Peyer's patch (tissue), 4 donors: ENCODE measurements around the gene KCP. TPM values are rescaled to one million over a fixed set of nuclear protein-coding genes. Genes with fewer than 3 reads are reported as not detected.

Experiments used
- DNase-seq, 3 donors: peaks; one replicate each; pipeline ENCODE4 v3.0.0-alpha.2; 2017 to 2019
- H3K27ac ChIP-seq, 4 donors: fragments of 200-600 bp; sonication (generic); one replicate each; pipeline ENCODE4 v1.5.1; 2016 to 2019
- H3K27me3 ChIP-seq, 2 donors: fragments of 200-600 bp; sonication (generic); one replicate each; pipeline ENCODE4 v1.5.1; 2019
- H3K36me3 ChIP-seq, 3 donors: fragments of 200-600 bp; sonication (generic); one replicate each; pipeline ENCODE4 v1.5.1; 2016 to 2019
- H3K4me1 ChIP-seq, 4 donors: fragments of 200-600 bp; sonication (generic); one replicate each; pipeline ENCODE4 v1.5.1; 2016 to 2019
- H3K4me3 ChIP-seq, 4 donors: fragments of 200-600 bp; sonication (generic); 1 replicate in 3 of 4; 2 replicates in 1 of 4; pipeline ENCODE4 v1.5.1; 2016 to 2019; ENCODE audit warnings: mild to moderate bottlenecking in 1 of 4
- H3K9me3 ChIP-seq, 4 donors: fragments of 200-600 bp; sonication (generic); one replicate each; pipeline ENCODE4 v1.5.1; 2016 to 2019; ENCODE audit warnings: mild to moderate bottlenecking in 1 of 4
- CTCF ChIP-seq, 6 experiments: fragments of 450-650 bp in 4 of 6; fragments of 200-600 bp in 2 of 6; sonication (generic) in 1 of 6; IDR thresholded peaks; one replicate each; pipeline ENCODE4 v1.5.1; 2017 to 2019; ENCODE audit warnings: antibody characterized with exemption in 6 of 6, mild to moderate bottlenecking in 3 of 6, moderate library complexity in 1 of 6
- POLR2A ChIP-seq, 2 donors: fragments of 450-650 bp; IDR thresholded peaks; one replicate each; pipeline ENCODE4 v1.5.1; 2017; ENCODE audit warnings: antibody characterized with exemption in 2 of 2, mild to moderate bottlenecking in 2 of 2, moderate library complexity in 2 of 2
- total RNA-seq, 4 donors: library from RNA; depleted of rRNA; stranded (reverse); fragments of >200 nt; gene quantifications; one replicate each; pipeline ENCODE4 v1.1.0, GENCODE V29; 2016

KCP gene
- total RNA-seq, 4 donors from 2014 or later = 3.3 to 14.1 (median 6.7) TPM

- H3K4me1 ChIP-seq = peaks cover 0 to 23% (median 17%) of the 10 kb centered on the region in 4 donors
- H3K27me3 ChIP-seq = peaks cover 0 to 8% of the 10 kb centered on the region in 2 donors
- H3K4me3 ChIP-seq = no peak overlapping the region
- no peaks in the 10 kb centered on the region for H3K36me3 ChIP-seq
- H3K27ac ChIP-seq = no peak overlapping the region
- no peaks in the 10 kb centered on the region for H3K9me3 ChIP-seq
- no peak for DNase-seq
- TF ChIP-seq CTCF (IDR thresholded peaks at IDR 0.05) (no peak), POLR2A (IDR thresholded peaks at IDR 0.05) (no peak)
Observed at GRCh38 chr7:128826916-128827247, 83.6 kb downstream of the KCP start.

Other genes with a start within 250 kb of the KCP start
- gene GARIN1A, start 238.4 kb downstream of the KCP start, total RNA-seq = 1 to 10 TPM in 3 of 4 donors, under 1 TPM in 1; 0.18 to 8.3 (median 3.5) TPM
- 10 to 100 TPM; 21.6 to 42.1 (median 27.6) TPM for gene CALU, start 171.3 kb downstream of the KCP start, total RNA-seq
- not detected for gene OPN1SW, start 134.9 kb downstream of the KCP start, total RNA-seq
- gene CCDC136, start 118.7 kb downstream of the KCP start, total RNA-seq = 10 to 100 TPM in 2 of 4 donors, 1 to 10 TPM in 1, under 1 TPM in 1; 0.35 to 35.5 (median 6.1) TPM
- gene FLNC, start 80.3 kb downstream of the KCP start, total RNA-seq = 10 to 100 TPM in 1 of 4 donors, 1 to 10 TPM in 3; 4.2 to 23.1 (median 6.5) TPM
- 10 to 100 TPM; 71.3 to 88.3 (median 84.6) TPM for gene ATP6V1F, start 47.9 kb downstream of the KCP start, total RNA-seq
- 10 to 100 TPM; 16.9 to 27.1 (median 21.7) TPM for gene IRF5, start 27.2 kb upstream of the KCP start, total RNA-seq
- 10 to 100 TPM; 25.2 to 55.3 (median 42.1) TPM for gene TNPO3, start 144.4 kb upstream of the KCP start, total RNA-seq
- gene TSPAN33, start 234.0 kb upstream of the KCP start, total RNA-seq = 10 to 100 TPM in 1 of 4 donors, 1 to 10 TPM in 3; 1.0 to 28.9 (median 3.5) TPM